ENCODE results near the gene MTMR10.

The MTMR10 gene

DNA sequence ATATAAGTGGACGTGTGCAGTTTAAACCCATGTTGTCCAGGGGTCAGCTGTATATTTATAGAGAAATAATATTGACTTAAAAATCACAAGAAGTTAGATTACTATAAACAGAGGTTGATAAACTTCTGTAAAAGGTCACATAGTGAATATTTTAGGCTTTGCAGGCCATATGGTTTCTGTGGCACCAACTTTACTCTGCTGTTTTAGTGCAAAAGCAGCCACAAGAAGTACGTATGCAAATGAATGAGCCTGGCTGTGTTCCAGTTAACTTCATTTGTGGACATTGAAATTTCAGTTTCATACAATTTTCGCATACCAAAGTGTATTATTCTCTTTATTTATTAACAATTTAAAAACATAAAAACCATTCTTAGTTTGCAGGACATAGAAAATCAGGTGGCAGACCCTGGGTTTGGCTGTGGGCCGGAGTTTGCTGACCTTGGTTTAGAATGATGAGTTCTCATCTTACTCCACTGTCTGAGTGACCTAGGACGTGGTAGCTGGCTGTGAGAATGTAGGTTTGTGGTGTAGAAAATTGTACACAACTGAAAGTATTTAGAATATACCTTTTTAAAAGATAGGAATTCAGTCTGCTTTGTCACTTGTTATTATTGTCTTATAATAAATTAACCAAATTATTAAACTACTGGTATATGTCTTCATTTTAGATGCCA lies 71.4 kb downstream of the MTMR10 start:
- DNase-seq = no peak

GRCh38 chr15:30918366-30918765 lies 73.1 kb downstream of the MTMR10 start:
- no peak for DNase-seq

- DNase-seq = no peak
Observed at GRCh38 chr15:30917675-30918074, 73.8 kb downstream of the MTMR10 start.

- no peak for DNase-seq
Observed at GRCh38 chr15:30917013-30917412, 74.4 kb downstream of the MTMR10 start.

DNA sequence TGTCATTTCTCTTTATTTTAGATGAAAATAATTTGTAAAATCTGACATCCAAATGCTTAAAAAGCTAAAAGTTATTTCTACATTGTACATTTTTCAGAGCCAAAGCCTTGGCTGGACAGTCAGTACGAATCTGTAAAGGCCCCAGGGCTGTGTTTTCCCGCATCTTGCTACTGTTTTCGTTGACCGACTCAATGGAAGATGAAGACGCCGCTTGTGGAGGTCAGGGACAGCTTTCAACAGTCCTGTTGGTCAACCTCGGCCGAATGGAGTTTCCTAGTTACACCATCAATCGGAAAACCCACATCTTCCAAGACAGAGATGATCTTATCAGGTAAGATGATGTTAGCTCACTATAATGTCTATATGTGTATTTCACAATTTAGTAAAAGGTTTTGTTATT lies 77.7 kb downstream of the MTMR10 start:
- no peak for DNase-seq

DNA sequence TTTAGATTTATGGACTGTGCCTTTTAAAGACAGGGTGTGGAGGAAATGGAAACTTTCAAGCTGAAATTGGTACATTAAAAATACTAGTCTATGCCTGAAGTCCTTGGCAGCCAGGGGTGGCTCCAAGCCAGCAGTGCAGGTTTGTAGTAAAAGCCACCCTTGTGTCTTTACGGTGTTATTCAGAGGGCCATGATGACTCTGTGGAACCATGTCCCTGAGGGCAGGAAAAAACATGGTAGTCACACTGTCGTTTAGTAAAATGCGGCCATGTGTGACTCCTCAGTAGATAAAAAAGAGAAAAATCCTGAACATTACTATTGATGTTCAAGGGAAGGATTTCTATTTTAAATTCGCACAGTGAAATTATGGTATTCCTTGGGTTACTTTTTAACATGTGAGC lies 85.1 kb downstream of the MTMR10 start:
- no peak for DNase-seq

DNA sequence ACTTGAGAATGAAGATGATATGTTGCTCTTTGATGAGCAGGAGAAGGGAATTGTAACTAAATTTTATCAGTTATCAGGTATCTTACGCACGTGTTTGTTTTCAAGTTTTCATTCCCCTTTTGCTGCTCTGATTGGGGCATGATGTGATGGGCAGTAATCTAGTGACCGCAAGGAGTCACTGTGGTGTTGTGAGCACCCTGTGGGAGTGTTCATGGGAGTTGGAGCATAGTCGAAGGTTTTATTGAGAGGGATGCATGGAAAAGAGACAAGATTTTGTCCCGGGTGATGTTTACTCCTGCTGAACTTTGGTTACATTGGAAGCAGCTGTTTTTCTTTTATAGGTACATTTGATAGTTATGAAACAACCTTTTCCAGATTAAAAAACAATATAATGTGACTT lies 85.6 kb downstream of the MTMR10 start:
- DNase-seq = no peak

DNA sequence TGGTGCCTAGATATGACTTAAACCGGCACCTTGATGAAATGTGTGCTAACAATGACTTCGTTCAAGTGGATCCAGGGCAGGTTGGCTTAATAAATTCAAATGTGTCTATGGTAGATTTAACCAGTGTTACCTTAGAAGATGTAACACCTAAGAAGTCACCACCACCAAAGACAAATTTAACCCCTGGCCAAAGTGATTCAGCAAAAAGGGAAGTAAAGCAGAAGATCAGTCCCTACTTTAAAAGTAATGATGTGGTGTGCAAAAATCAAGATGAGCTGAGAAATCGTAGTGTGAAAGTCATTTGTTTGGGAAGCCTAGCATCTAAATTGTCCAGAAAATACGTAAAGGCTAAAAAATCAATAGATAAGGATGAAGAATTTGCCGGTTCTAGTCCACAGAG lies 86.6 kb downstream of the MTMR10 start:
- DNase-seq = no peak

GRCh38 chr15:30903497-30904187 lies 87.8 kb downstream of the MTMR10 start, which contains the start of gene FAN1:
Gene FAN1 (plus strand): TSS chr15:30903915. CDS start chr15:30904664, 749 bp downstream.
- peak; percentile 85 to 91 for DNase-seq

GRCh38 chr15:30901889-30902288 lies 89.5 kb downstream of the MTMR10 start:
- no peak for DNase-seq

DNA sequence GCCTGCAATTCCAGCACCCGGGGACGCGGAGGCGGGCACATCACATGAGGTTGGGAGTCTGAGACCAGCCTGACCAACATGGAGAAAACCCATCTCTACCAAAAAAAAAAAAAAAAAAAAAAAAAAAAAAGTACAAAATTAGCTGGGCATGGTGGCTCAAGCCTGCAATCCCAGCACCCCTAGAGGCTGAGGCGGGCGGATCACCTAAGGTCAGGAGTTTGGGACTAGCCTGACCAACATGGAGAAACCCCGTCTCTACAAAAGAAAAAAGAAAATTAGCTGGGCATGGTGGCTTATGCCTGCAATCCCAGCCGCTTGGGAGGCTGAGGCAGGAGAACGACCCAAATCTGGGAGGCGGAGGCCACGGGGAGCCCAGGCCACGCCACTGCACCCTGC lies 95.2 kb downstream of the MTMR10 start:
- no peak for DNase-seq

DNA sequence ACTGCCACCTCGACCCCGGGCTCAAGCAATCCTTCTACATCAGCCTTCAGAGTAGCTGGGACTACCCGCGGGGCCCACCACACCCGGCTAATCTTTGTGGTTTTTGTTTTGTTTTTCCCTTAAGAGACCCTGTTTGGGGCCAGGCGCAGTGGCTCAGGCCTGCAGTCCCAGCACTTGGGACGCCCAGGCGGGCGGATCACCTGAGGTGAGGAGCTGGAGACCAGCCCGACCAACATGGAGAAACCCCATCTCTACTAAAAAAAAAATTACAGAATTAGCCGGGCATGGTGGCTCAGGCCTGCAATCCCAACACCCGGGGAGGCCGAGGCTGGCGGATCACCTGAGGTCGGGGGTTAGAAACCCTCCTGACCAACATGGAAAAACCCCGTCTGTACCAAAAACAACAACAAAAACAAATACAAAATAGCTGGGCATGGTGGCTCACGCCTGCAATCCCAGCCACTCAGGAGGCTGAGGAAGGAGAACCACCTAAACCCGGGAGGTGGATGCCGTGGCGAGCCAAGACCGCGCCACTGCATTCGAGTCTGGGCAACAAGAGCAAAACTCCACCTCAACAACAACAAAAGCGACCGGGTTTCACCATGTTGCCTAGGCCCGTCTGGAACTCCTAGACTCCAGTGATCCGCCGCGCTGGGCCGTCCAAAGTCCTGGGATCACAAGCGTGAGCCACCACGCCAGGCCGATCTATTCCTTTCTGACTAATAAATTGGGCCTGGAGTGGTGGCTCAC lies 95.8 kb downstream of the MTMR10 start:
- no peak for DNase-seq

DNA sequence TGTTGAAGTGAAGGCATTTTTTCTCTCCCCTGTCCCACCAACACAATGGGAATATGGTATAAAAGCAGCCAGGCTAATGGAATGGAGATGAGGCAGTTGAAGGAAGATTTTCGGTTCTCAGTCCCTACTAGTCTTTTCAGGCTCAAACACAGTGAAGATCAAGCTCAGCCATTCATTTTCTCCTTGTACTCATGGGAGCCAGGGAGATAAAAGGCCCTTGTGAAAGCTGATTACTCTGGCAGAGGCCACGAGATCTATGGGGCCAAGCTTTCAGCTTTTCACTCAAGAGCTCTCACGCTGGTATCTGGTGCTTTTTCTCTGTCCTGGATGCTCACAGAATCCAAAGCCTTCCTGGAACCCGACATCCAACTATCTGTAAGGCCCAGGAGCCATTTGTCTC lies 102.2 kb downstream of the MTMR10 start:
- DNase-seq = no peak
